Endodermal cell (in vitro differentiated cells): Measurements from ENCODE around the gene PROC. TPM values are rescaled to one million over a fixed set of nuclear protein-coding genes. Genes with fewer than 3 reads are reported as not detected.

ENCODE experiments used
- DNase-seq: peaks from one replicate; pipeline ENCODE4 v3.0.0-alpha.2; 2017
- H3K27ac ChIP-seq: 2 replicates; pipeline ENCODE4 v1.5.1; 2013; ENCODE audit warnings: mild to moderate bottlenecking, low read depth, low read length, moderate library complexity
- H3K27me3 ChIP-seq: 2 replicates; pipeline ENCODE4 v1.6.1; 2013; ENCODE audit warnings: mild to moderate bottlenecking, low read length, moderate library complexity; ENCODE audit not compliant: insufficient read depth, control insufficient read depth, poor library complexity, severe bottlenecking
- H3K36me3 ChIP-seq: 2 replicates; pipeline ENCODE4 v1.7.0; 2013; ENCODE audit warnings: mild to moderate bottlenecking, low read length, moderate library complexity; ENCODE audit not compliant: control insufficient read depth, insufficient read depth
- H3K4me1 ChIP-seq: one replicate; pipeline ENCODE4 v1.7.0; 2013; ENCODE audit warnings: low read length; ENCODE audit not compliant: control insufficient read depth, insufficient read depth
- H3K4me3 ChIP-seq: 2 replicates; pipeline ENCODE4 v1.5.1; 2013; ENCODE audit warnings: mild to moderate bottlenecking, low read length, moderate library complexity
- H3K9ac ChIP-seq: 2 replicates; pipeline ENCODE4 v1.6.1; 2013; ENCODE audit warnings: mild to moderate bottlenecking, low read length, moderate library complexity; ENCODE audit not compliant: poor library complexity, severe bottlenecking; ENCODE audit errors: extremely low read depth
- H3K9me3 ChIP-seq: 2 replicates; pipeline ENCODE4 v1.6.1; 2013; ENCODE audit warnings: mild to moderate bottlenecking, low read length, moderate library complexity; ENCODE audit not compliant: control insufficient read depth
- H3K27ac Mint-ChIP-seq: 2 replicates; pipeline ENCODE4 v1.8.0; 2020; ENCODE audit warnings: mixed read lengths
- H3K27me3 Mint-ChIP-seq: 2 replicates; pipeline ENCODE4 v1.8.0; 2021; ENCODE audit warnings: mild to moderate bottlenecking, mixed read lengths; ENCODE audit not compliant: insufficient read depth
- H3K36me3 Mint-ChIP-seq: 2 replicates; pipeline ENCODE4 v1.8.0; 2020; ENCODE audit warnings: low read depth, mixed read lengths
- H3K4me1 Mint-ChIP-seq: 2 replicates; pipeline ENCODE4 v1.8.0; 2020; ENCODE audit warnings: mixed read lengths
- H3K4me3 Mint-ChIP-seq: 2 replicates; pipeline ENCODE4 v1.8.0; 2020; ENCODE audit warnings: mild to moderate bottlenecking, moderate library complexity, mixed read lengths
- H3K9me3 Mint-ChIP-seq: 2 replicates; pipeline ENCODE4 v1.8.0; 2020; ENCODE audit warnings: mild to moderate bottlenecking, mixed read lengths
- WGBS, 2 experiments: methylation state at CpG; one replicate each; pipeline versions ENCODE4 v1.1.5 to v1.1.7; 2013; ENCODE audit warnings: missing lambda C conversion rate in 2 of 2, mixed read lengths in 1 of 2; ENCODE audit not compliant: insufficient coverage in 1 of 2, insufficient read length in 1 of 2; 5-methylcytosine and 5-hydroxymethylcytosine counted together
- total RNA-seq, 2 donors: library from RNA; stranded (reverse); fragmentation: NEBNext Ultra II Directional in 1 of 2; extraction: Animal tissue kit (Norgen Biotek cat#: 25700) in 1 of 2; gene quantifications; 2 replicates in 1 of 2; 3 replicates in 1 of 2; pipeline ENCODE4 v1.2.1, GENCODE V29; 2021
- TF ChIP-seq, protein P1 (sequence below): fragments of 200-600 bp; sonication (generic); conservative IDR thresholded peaks from 2 replicates; pipeline ENCODE4 v1.5.0; 2021; ENCODE audit warnings: antibody characterized with exemption, mild to moderate bottlenecking

PROC gene
- total RNA-seq, 2 donors from 2014 or later, result 0.46 to 0.51 TPM

DNA sequence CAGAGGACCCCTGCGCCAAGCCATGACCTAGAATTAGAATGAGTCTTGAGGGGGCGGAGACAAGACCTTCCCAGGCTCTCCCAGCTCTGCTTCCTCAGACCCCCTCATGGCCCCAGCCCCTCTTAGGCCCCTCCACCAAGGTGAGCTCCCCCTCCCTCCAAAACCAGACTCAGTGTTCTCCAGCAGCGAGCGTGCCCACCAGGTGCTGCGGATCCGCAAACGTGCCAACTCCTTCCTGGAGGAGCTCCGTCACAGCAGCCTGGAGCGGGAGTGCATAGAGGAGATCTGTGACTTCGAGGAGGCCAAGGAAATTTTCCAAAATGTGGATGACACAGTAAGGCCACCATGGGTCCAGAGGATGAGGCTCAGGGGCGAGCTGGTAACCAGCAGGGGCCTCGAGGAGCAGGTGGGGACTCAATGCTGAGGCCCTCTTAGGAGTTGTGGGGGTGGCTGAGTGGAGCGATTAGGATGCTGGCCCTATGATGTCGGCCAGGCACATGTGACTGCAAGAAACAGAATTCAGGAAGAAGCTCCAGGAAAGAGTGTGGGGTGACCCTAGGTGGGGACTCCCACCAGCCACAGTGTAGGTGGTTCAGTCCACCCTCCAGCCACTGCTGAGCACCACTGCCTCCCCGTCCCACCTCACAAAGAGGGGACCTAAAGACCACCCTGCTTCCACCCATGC lies 3.0 kb downstream of the PROC start:
- Mint-ChIP-seq H3K4me1 (peaks cover 10% of the 10 kb centered on the region), H3K4me3 (no peak overlapping the region), H3K9me3 (no peaks in the 10 kb centered on the region), H3K27ac (no peak overlapping the region), H3K27me3 (peaks cover 75% of the 10 kb centered on the region), H3K36me3 (no peaks in the 10 kb centered on the region)
- 91% methylated on average over 10 to 15 of the region's 15 CpGs for WGBS, 2 experiments
- Histone ChIP-seq H3K27ac (no peak overlapping the region), H3K4me1 (peaks cover 3% of the 10 kb centered on the region), H3K36me3 (no peaks in the 10 kb centered on the region), H3K27me3 (peaks cover 60% of the 10 kb centered on the region), H3K9me3 (no peaks in the 10 kb centered on the region), H3K9ac (no peak overlapping the region), H3K4me3 (no peak overlapping the region)
- TF ChIP-seq, protein P1, sequence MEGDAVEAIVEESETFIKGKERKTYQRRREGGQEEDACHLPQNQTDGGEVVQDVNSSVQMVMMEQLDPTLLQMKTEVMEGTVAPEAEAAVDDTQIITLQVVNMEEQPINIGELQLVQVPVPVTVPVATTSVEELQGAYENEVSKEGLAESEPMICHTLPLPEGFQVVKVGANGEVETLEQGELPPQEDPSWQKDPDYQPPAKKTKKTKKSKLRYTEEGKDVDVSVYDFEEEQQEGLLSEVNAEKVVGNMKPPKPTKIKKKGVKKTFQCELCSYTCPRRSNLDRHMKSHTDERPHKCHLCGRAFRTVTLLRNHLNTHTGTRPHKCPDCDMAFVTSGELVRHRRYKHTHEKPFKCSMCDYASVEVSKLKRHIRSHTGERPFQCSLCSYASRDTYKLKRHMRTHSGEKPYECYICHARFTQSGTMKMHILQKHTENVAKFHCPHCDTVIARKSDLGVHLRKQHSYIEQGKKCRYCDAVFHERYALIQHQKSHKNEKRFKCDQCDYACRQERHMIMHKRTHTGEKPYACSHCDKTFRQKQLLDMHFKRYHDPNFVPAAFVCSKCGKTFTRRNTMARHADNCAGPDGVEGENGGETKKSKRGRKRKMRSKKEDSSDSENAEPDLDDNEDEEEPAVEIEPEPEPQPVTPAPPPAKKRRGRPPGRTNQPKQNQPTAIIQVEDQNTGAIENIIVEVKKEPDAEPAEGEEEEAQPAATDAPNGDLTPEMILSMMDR, result no peak
- no peak for DNase-seq

DNA sequence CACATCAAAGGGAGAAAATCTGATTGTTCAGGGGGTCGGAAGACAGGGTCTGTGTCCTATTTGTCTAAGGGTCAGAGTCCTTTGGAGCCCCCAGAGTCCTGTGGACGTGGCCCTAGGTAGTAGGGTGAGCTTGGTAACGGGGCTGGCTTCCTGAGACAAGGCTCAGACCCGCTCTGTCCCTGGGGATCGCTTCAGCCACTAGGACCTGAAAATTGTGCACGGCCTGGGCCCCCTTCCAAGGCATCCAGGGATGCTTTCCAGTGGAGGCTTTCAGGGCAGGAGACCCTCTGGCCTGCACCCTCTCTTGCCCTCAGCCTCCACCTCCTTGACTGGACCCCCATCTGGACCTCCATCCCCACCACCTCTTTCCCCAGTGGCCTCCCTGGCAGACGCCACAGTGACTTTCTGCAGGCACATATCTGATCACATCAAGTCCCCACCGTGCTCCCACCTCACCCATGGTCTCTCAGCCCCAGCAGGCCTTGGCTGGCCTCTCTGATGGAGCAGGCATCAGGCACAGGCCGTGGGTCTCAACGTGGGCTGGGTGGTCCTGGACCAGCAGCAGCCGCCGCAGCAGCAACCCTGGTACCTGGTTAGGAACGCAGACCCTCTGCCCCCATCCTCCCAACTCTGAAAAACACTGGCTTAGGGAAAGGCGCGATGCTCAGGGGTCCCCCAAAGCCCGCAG lies 3.8 kb downstream of the PROC start:
- no peak overlapping the region for H3K4me3 ChIP-seq
- peaks cover 53% of the 10 kb centered on the region for H3K27me3 ChIP-seq
- no peak overlapping the region for H3K9ac ChIP-seq
- Mint-ChIP-seq H3K36me3 (no peaks in the 10 kb centered on the region), H3K9me3 (no peaks in the 10 kb centered on the region), H3K27ac (no peak overlapping the region), H3K4me1 (peaks cover 3% of the 10 kb centered on the region), H3K4me3 (peak overlapping the region; percentile 52), H3K27me3 (peaks cover 67% of the 10 kb centered on the region)
- no peak overlapping the region for H3K27ac ChIP-seq
- no peaks in the 10 kb centered on the region for H3K9me3 ChIP-seq
- no peak for DNase-seq
- H3K4me1 ChIP-seq, result no peaks in the 10 kb centered on the region
- H3K36me3 ChIP-seq, result no peaks in the 10 kb centered on the region
- TF ChIP-seq, protein P1, result no peak
- WGBS, 2 experiments, result 76 to 77% methylated on average over 8 to 16 of the region's 16 CpGs

DNA sequence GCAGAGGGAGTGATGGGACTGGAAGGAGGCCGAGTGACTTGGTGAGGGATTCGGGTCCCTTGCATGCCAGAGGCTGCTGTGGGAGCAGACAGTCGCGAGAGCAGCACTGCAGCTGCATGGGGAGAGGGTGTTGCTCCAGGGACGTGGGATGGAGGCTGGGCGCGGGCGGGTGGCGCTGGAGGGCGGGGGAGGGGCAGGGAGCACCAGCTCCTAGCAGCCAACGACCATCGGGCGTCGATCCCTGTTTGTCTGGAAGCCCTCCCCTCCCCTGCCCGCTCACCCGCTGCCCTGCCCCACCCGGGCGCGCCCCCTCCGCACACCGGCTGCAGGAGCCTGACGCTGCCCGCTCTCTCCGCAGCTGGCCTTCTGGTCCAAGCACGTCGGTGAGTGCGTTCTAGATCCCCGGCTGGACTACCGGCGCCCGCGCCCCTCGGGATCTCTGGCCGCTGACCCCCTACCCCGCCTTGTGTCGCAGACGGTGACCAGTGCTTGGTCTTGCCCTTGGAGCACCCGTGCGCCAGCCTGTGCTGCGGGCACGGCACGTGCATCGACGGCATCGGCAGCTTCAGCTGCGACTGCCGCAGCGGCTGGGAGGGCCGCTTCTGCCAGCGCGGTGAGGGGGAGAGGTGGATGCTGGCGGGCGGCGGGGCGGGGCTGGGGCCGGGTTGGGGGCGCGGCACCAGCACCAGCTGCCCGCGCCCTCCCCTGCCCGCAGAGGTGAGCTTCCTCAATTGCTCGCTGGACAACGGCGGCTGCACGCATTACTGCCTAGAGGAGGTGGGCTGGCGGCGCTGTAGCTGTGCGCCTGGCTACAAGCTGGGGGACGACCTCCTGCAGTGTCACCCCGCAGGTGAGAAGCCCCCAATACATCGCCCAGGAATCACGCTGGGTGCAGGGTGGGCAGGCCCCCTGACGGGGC lies 4.6 kb downstream of the PROC start:
- no peak overlapping the region for H3K27ac ChIP-seq
- Mint-ChIP-seq H3K9me3 (no peaks in the 10 kb centered on the region), H3K4me1 (no peaks in the 10 kb centered on the region), H3K36me3 (no peaks in the 10 kb centered on the region), H3K4me3 (peak overlapping the region; percentile 52), H3K27me3 (peaks cover 59% of the 10 kb centered on the region), H3K27ac (no peak overlapping the region)
- TF ChIP-seq, protein P1, result no peak
- H3K36me3 ChIP-seq, result no peaks in the 10 kb centered on the region
- peak; percentile 85 for DNase-seq
- H3K9me3 ChIP-seq, result no peaks in the 10 kb centered on the region
- H3K9ac ChIP-seq, result no peak overlapping the region
- H3K27me3 ChIP-seq, result peaks cover 46% of the 10 kb centered on the region
- H3K4me3 ChIP-seq, result peak overlapping the region; percentile 78
- no peaks in the 10 kb centered on the region for H3K4me1 ChIP-seq
- 10 to 20% methylated on average over 26 to 73 of the region's 73 CpGs for WGBS, 2 experiments
